Measurements from ENCODE around the gene TENM4.

The TENM4 gene

GRCh38 chr11:78796956-78797355, 643.9 kb downstream of the TENM4 start:
- DNase-seq: no peak

- DNase-seq: no peak
Measured at GRCh38 chr11:78795621-78796261, 645.1 kb downstream of the TENM4 start.

GRCh38 chr11:78791964-78792363, 648.9 kb downstream of the TENM4 start:
- DNase-seq: no peak

GRCh38 chr11:78791254-78791653, 649.6 kb downstream of the TENM4 start:
- DNase-seq: no peak

GRCh38 chr11:78790784-78791183, 650.0 kb downstream of the TENM4 start:
- no peak for DNase-seq

- DNase-seq: no peak
Measured at GRCh38 chr11:78789375-78789774, 651.5 kb downstream of the TENM4 start.

GRCh38 chr11:78788533-78788932, 652.3 kb downstream of the TENM4 start:
- no peak for DNase-seq

GRCh38 chr11:78787696-78788095, 653.1 kb downstream of the TENM4 start:
- no peak for DNase-seq

- DNase-seq: no peak
Measured at GRCh38 chr11:78786746-78787145, 654.1 kb downstream of the TENM4 start.

- no peak for DNase-seq
Measured at GRCh38 chr11:78786086-78786485, 654.7 kb downstream of the TENM4 start.

- no peak for DNase-seq
Measured at GRCh38 chr11:78784321-78785061, 656.3 kb downstream of the TENM4 start.

GRCh38 chr11:78783846-78784245, 657.0 kb downstream of the TENM4 start:
- no peak for DNase-seq

GRCh38 chr11:78783301-78783700, 657.5 kb downstream of the TENM4 start:
- DNase-seq: no peak

GRCh38 chr11:78782725-78783124, 658.1 kb downstream of the TENM4 start:
- no peak for DNase-seq

- DNase-seq: no peak
Measured at GRCh38 chr11:78780889-78781288, 659.9 kb downstream of the TENM4 start.

GRCh38 chr11:78773492-78773891, 667.3 kb downstream of the TENM4 start:
- no peak for DNase-seq

- no peak for DNase-seq
Measured at GRCh38 chr11:78773077-78773476, 667.8 kb downstream of the TENM4 start.

- no peak for DNase-seq
Measured at GRCh38 chr11:78772186-78772585, 668.6 kb downstream of the TENM4 start.

- no peak for DNase-seq
Measured at GRCh38 chr11:78770931-78771330, 669.9 kb downstream of the TENM4 start.

- no peak for DNase-seq
Measured at GRCh38 chr11:78768971-78769370, 671.9 kb downstream of the TENM4 start.

- no peak for DNase-seq
Measured at GRCh38 chr11:78768345-78768744, 672.5 kb downstream of the TENM4 start.

- DNase-seq: no peak
Measured at GRCh38 chr11:78767027-78767932, 673.5 kb downstream of the TENM4 start.

GRCh38 chr11:78764946-78765345, 675.9 kb downstream of the TENM4 start:
- no peak for DNase-seq

- DNase-seq: no peak
Measured at GRCh38 chr11:78763664-78764063, 677.2 kb downstream of the TENM4 start.
